Immature natural killer cell (primary cell): ENCODE results near the gene FEZ2. TPM values are rescaled to one million over a fixed set of nuclear protein-coding genes. Genes with fewer than 3 reads are reported as not detected.

ENCODE experiments used
- DNase-seq, 3 donors: peaks; one replicate each; pipeline ENCODE4 v3.0.0; 2022; ENCODE audit warnings: mixed read lengths in 1 of 3
- H3K27ac Mint-ChIP-seq, 6 donors: one replicate each; pipeline ENCODE4 v1.8.0; 2020; ENCODE audit warnings: mixed read lengths in 6 of 6, mild to moderate bottlenecking in 5 of 6, inconsistent platforms in 4 of 6, moderate library complexity in 3 of 6
- H3K27me3 Mint-ChIP-seq, 3 donors: one replicate each; pipeline ENCODE4 v1.8.0; 2020 to 2021; ENCODE audit warnings: low read depth in 3 of 3, mild to moderate bottlenecking in 3 of 3, mixed read lengths in 3 of 3, moderate library complexity in 3 of 3, inconsistent platforms in 1 of 3
- H3K36me3 Mint-ChIP-seq, 3 donors: one replicate each; pipeline ENCODE4 v1.8.0; 2020; ENCODE audit warnings: mixed read lengths in 3 of 3, inconsistent platforms in 2 of 3, mild to moderate bottlenecking in 2 of 3
- H3K4me1 Mint-ChIP-seq, 2 donors: one replicate each; pipeline ENCODE4 v1.8.0; 2020; ENCODE audit warnings: inconsistent platforms in 2 of 2, mild to moderate bottlenecking in 2 of 2, mixed read lengths in 2 of 2, moderate library complexity in 1 of 2
- H3K4me3 Mint-ChIP-seq, 5 donors: one replicate each; pipeline ENCODE4 v1.8.0; 2020; ENCODE audit warnings: mild to moderate bottlenecking in 5 of 5, mixed read lengths in 5 of 5, inconsistent platforms in 3 of 5, moderate library complexity in 3 of 5
- H3K9me3 Mint-ChIP-seq, 6 donors: one replicate each; pipeline ENCODE4 v1.8.0; 2020; ENCODE audit warnings: mild to moderate bottlenecking in 6 of 6, mixed read lengths in 6 of 6, inconsistent platforms in 4 of 6, moderate library complexity in 3 of 6
- polyA plus RNA-seq, 3 donors: library from polyadenylated mRNA; unstranded; fragments of 300-500 nt; fragmentation: Illumina TruSeq; gene quantifications; one replicate each; pipeline ENCODE4 v1.2.3, GENCODE V29; 2021

The FEZ2 gene
- polyA plus RNA-seq, 3 donors from 2014 or later = 2.5 to 6.8 (median 2.8) TPM

DNA sequence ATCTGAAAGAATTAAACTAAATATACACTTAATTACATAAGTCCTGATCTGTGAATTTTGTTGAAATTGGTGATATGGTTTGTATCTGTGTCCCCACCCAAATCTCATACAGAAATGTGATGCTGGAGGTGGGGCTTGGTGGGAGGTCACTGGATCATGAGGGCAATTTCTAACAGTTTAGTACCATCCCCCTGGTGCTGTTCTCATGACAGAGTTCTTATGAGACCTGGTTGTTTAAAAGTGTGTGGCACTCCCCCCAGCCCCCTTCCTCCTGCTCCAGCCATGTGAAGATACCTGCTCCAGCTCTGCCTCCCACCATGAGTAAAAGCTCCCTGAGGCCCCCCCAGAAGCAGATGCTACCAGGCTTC is 18.7 kb downstream of the FEZ2 start:
- peak overlapping the region in 1 of 6 donors; percentile 55 for H3K27ac Mint-ChIP-seq
- no peak overlapping the region for H3K4me3 Mint-ChIP-seq
- H3K27me3 Mint-ChIP-seq = no peaks in the 10 kb centered on the region
- H3K36me3 Mint-ChIP-seq = peaks cover 42 to 72% (median 46%) of the 10 kb centered on the region in 3 donors
- H3K9me3 Mint-ChIP-seq = no peaks in the 10 kb centered on the region
- peaks cover 0 to 3% of the 10 kb centered on the region in 2 donors for H3K4me1 Mint-ChIP-seq
- no peak for DNase-seq

DNA sequence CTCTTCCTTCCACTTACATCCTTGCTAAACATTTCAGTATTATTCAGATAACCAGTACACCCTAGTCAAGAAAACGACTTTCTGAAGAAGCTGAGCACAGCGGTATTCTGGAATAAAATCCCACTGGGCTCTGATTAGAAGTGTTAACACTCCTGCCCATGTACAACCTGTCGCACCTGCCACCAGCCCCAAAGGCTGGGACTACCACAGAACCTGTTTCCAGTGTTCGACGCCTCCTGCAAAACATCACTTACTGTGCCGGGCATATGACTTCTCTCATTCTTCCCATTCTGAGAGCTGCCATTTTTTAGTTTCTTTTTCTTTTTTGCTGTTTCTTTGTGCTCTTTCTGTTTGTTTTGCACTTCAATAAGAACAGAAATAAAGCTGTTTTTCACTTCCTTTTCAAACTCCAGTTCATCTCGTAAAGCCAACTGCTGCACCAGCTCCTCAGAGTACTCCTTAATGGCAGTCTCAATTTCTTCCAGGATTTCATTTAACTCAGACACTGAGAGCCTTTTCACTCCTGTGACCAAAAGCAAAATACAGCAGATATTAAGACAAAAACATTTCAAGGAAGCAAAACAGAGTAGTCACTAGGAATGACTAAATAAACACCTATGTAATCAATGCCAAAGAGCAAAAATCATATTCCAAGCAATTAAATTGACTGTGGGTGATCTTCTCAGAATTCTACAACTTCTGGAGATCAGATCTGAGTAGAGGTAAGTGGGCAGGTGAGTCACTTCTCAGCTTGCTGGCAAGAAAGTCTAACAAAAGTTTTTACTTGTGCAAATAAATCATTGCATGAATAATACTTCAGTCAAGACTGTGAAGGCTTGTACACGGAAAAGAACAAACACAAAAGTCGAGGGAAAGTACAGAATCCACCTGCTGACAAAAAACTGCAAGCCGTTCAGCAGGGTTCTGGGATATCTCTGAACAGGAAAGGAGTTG is 19.3 kb downstream of the FEZ2 start:
- DNase-seq = no peak
- peak overlapping the region in 2 of 6 donors; percentile 15 to 31 for H3K27ac Mint-ChIP-seq
- peaks cover 43 to 69% (median 45%) of the 10 kb centered on the region in 3 donors for H3K36me3 Mint-ChIP-seq
- no peaks in the 10 kb centered on the region for H3K4me1 Mint-ChIP-seq
- no peaks in the 10 kb centered on the region for H3K9me3 Mint-ChIP-seq
- no peaks in the 10 kb centered on the region for H3K27me3 Mint-ChIP-seq
- no peak overlapping the region for H3K4me3 Mint-ChIP-seq

GRCh38 chr2:36577884-36578283 is 20.1 kb downstream of the FEZ2 start:
- H3K4me3 Mint-ChIP-seq = no peak overlapping the region
- H3K27me3 Mint-ChIP-seq = no peaks in the 10 kb centered on the region
- H3K36me3 Mint-ChIP-seq = peaks cover 37 to 64% (median 42%) of the 10 kb centered on the region in 3 donors
- peak overlapping the region in 1 of 6 donors; percentile 15 for H3K27ac Mint-ChIP-seq
- H3K4me1 Mint-ChIP-seq = no peaks in the 10 kb centered on the region
- H3K9me3 Mint-ChIP-seq = no peaks in the 10 kb centered on the region
- DNase-seq = no peak

DNA sequence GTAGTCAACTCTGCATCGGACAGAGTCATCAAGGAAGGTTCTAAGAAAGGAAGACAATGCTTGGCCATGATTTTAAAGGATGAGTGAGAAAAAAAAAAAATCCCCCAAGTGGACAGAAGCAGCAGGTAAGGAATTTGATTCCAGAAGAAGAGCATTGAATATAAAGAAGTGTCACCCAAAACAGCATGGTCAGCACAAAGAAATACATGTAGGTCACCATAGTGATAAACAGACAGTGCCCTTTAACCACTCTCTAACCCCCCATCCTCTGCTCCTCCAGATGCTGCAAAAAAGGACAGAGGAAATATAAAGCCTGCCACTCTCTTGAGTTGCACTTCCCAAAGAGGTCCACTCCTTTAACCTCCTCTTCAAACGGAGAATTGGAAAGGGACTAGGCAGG is 23.4 kb downstream of the FEZ2 start:
- H3K4me3 Mint-ChIP-seq = no peak overlapping the region
- H3K27me3 Mint-ChIP-seq = no peaks in the 10 kb centered on the region
- H3K36me3 Mint-ChIP-seq = peaks cover 29 to 48% (median 29%) of the 10 kb centered on the region in 3 donors
- H3K4me1 Mint-ChIP-seq = no peaks in the 10 kb centered on the region
- DNase-seq = no peak
- H3K9me3 Mint-ChIP-seq = no peaks in the 10 kb centered on the region
- H3K27ac Mint-ChIP-seq = peak overlapping the region in 2 of 6 donors; percentile 53 to 79

GRCh38 chr2:36573165-36573564 is 24.8 kb downstream of the FEZ2 start:
- H3K27me3 Mint-ChIP-seq = no peaks in the 10 kb centered on the region
- H3K4me3 Mint-ChIP-seq = no peak overlapping the region
- H3K9me3 Mint-ChIP-seq = no peaks in the 10 kb centered on the region
- H3K4me1 Mint-ChIP-seq = no peaks in the 10 kb centered on the region
- DNase-seq = no peak
- peak overlapping the region in 1 of 6 donors; percentile 35 for H3K27ac Mint-ChIP-seq
- peaks cover 15 to 35% (median 16%) of the 10 kb centered on the region in 3 donors for H3K36me3 Mint-ChIP-seq

GRCh38 chr2:36572719-36573059 is 25.3 kb downstream of the FEZ2 start:
- Mint-ChIP-seq H3K4me1 (no peaks in the 10 kb centered on the region), H3K27me3 (no peaks in the 10 kb centered on the region), H3K36me3 (peaks cover 10 to 30% (median 11%) of the 10 kb centered on the region in 3 donors), H3K4me3 (no peak overlapping the region), H3K27ac (peak overlapping the region in 1 of 6 donors; percentile 35), H3K9me3 (no peaks in the 10 kb centered on the region)
- DNase-seq = no peak

DNA sequence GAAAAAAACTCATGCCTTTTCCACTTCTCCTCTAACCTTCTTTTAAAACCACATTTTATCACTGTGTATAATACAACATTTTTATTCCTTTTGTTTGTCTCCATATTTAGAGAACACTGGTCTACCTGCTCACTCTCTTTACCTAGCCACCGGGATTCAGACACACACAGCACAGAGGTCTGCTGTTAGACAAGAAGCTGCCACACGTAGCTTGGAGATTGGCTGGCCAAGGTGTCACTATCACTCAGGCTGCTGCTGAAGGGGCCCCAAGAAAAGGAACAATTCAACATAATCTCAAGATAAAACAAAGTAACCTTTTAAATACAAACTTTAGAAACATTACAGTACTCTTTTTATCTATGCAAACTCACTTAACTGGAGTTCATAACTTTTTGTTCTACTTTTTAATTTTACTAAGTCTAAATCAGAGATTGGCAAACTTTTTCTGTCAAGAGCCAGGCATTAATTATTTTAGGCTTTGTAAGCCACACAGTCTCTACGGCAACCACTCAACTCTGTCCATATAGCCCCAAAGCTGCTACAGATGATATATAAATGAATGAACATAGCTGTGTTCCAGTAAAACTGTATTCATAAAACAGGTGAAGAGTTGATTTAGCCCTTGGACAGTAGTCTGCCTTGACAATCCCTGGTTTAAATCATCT is 25.8 kb downstream of the FEZ2 start:
- Mint-ChIP-seq H3K9me3 (no peaks in the 10 kb centered on the region), H3K27me3 (no peaks in the 10 kb centered on the region), H3K4me3 (no peak overlapping the region), H3K27ac (peak overlapping the region in 2 of 6 donors; percentile 46 to 58), H3K4me1 (no peaks in the 10 kb centered on the region), H3K36me3 (peaks cover 9 to 29% (median 11%) of the 10 kb centered on the region in 3 donors)
- no peak for DNase-seq

- Mint-ChIP-seq H3K27ac (no peak overlapping the region), H3K9me3 (no peaks in the 10 kb centered on the region), H3K4me3 (no peak overlapping the region), H3K4me1 (no peaks in the 10 kb centered on the region), H3K27me3 (no peaks in the 10 kb centered on the region), H3K36me3 (peaks cover 11 to 28% (median 16%) of the 10 kb centered on the region in 3 donors)
- no peak for DNase-seq
These were observed 27.6 kb downstream of the FEZ2 start for GRCh38 chr2:36570416-36570815.

GRCh38 chr2:36569267-36569856 is 28.6 kb downstream of the FEZ2 start:
- peaks cover 15 to 26% (median 19%) of the 10 kb centered on the region in 3 donors for H3K36me3 Mint-ChIP-seq
- no peaks in the 10 kb centered on the region for H3K4me1 Mint-ChIP-seq
- DNase-seq = no peak
- H3K27me3 Mint-ChIP-seq = no peaks in the 10 kb centered on the region
- no peaks in the 10 kb centered on the region for H3K9me3 Mint-ChIP-seq
- no peak overlapping the region for H3K27ac Mint-ChIP-seq
- H3K4me3 Mint-ChIP-seq = no peak overlapping the region

GRCh38 chr2:36568516-36569246 is 29.3 kb downstream of the FEZ2 start:
- Mint-ChIP-seq H3K27me3 (peaks cover 0 to 1% (median 0%) of the 10 kb centered on the region in 3 donors), H3K9me3 (no peaks in the 10 kb centered on the region), H3K4me1 (peaks cover 2 to 3% of the 10 kb centered on the region in 2 donors), H3K27ac (no peak overlapping the region), H3K4me3 (no peak overlapping the region), H3K36me3 (peaks cover 15 to 31% (median 16%) of the 10 kb centered on the region in 3 donors)
- no peak for DNase-seq

GRCh38 chr2:36567711-36568408 is 30.1 kb downstream of the FEZ2 start:
- Mint-ChIP-seq H3K27me3 (peaks cover 0 to 2% (median 1%) of the 10 kb centered on the region in 3 donors), H3K9me3 (no peaks in the 10 kb centered on the region), H3K27ac (no peak overlapping the region), H3K36me3 (peaks cover 16 to 34% (median 18%) of the 10 kb centered on the region in 3 donors), H3K4me1 (peaks cover 4 to 8% of the 10 kb centered on the region in 2 donors), H3K4me3 (no peak overlapping the region)
- no peak for DNase-seq

GRCh38 chr2:36566887-36567286 is 31.1 kb downstream of the FEZ2 start:
- Mint-ChIP-seq H3K4me3 (no peak overlapping the region), H3K9me3 (no peaks in the 10 kb centered on the region), H3K36me3 (peaks cover 13 to 31% (median 18%) of the 10 kb centered on the region in 3 donors), H3K4me1 (peaks cover 4 to 8% of the 10 kb centered on the region in 2 donors), H3K27me3 (peaks cover 0 to 2% (median 1%) of the 10 kb centered on the region in 3 donors), H3K27ac (no peak overlapping the region)
- no peak for DNase-seq

DNA sequence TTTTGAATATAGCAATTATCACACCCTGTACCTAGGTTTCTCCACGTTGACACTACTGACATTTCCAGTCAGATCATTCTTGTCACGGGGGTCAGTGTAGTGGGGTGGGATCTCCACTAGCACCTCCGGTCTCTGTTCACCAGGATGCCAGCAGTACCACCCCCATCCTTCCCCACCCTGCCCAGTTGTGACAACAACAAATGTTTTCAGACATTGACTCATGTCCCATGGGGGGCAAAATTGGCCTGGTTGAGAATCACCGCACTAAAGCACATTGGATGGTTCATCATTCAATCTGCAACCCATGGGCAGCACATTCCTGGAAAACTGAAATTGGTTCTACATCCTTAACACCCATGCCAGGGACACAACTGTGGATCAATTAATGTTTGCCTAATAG is 32.3 kb downstream of the FEZ2 start:
- Mint-ChIP-seq H3K4me1 (peaks cover 4 to 8% of the 10 kb centered on the region in 2 donors), H3K36me3 (peaks cover 12 to 34% (median 18%) of the 10 kb centered on the region in 3 donors), H3K27ac (no peak overlapping the region), H3K4me3 (no peak overlapping the region), H3K9me3 (no peaks in the 10 kb centered on the region), H3K27me3 (peaks cover 0 to 2% (median 1%) of the 10 kb centered on the region in 3 donors)
- no peak for DNase-seq
